Measurements from ENCODE around the gene E2F7. TPM values are rescaled to one million over a fixed set of nuclear protein-coding genes. Genes with fewer than 3 reads are reported as not detected.

The E2F7 gene
- total RNA-seq, 1 donor from 2014 or later, result 0.29 TPM

GRCh38 chr12:77049767-77050353 is 15.5 kb downstream of the E2F7 start:
- Histone ChIP-seq H3K36me3 (no peaks in the 10 kb centered on the region), H3K9me3 (no peaks in the 10 kb centered on the region), H3K27me3 (no peaks in the 10 kb centered on the region), H3K4me1 (no peaks in the 10 kb centered on the region), H3K4me3 (no peak overlapping the region), H3K27ac (no peak overlapping the region)
- TF ChIP-seq CTCF (IDR thresholded peaks at IDR 0.05), result peak; percentile 83
- ATAC-seq, result peak; percentile 87
- intact Hi-C loops (cut with DNase I), result no loop called here
- DNase-seq, result no peak

- TF ChIP-seq CTCF (IDR thresholded peaks at IDR 0.05), result no peak
- Histone ChIP-seq H3K9me3 (no peaks in the 10 kb centered on the region), H3K4me1 (no peaks in the 10 kb centered on the region), H3K4me3 (no peak overlapping the region), H3K27ac (no peak overlapping the region), H3K36me3 (no peaks in the 10 kb centered on the region), H3K27me3 (no peaks in the 10 kb centered on the region)
- intact Hi-C loops (cut with DNase I), result no loop called here
- no peak for DNase-seq
- ATAC-seq, result no peak
These were observed 17.8 kb downstream of the E2F7 start for GRCh38 chr12:77047341-77048109.

DNA sequence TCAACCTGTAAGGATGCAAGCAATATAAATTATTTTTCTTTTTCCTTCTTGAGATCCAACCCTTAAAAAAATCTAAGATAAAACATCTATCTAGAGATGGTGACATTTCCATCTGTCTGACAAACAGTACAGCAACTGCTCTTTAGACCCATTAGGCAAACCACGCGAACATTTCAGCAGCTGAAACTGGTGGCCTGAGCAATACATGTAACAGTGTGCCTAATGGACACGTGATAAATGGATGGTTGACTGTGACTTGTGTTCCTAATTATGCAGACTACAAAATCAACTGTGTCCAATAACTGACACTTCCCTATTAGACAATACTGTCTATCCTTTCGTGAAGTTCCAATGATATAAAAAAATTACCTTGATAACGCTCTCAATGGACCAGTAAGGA is 18.9 kb downstream of the E2F7 start:
- H3K9me3 ChIP-seq, result no peaks in the 10 kb centered on the region
- no peaks in the 10 kb centered on the region for H3K36me3 ChIP-seq
- no peak for ATAC-seq
- intact Hi-C loops (cut with DNase I), result no loop called here
- H3K27me3 ChIP-seq, result no peaks in the 10 kb centered on the region
- no peak overlapping the region for H3K4me3 ChIP-seq
- no peak overlapping the region for H3K27ac ChIP-seq
- TF ChIP-seq CTCF (IDR thresholded peaks at IDR 0.05), result no peak
- no peaks in the 10 kb centered on the region for H3K4me1 ChIP-seq
- DNase-seq, result no peak

DNA sequence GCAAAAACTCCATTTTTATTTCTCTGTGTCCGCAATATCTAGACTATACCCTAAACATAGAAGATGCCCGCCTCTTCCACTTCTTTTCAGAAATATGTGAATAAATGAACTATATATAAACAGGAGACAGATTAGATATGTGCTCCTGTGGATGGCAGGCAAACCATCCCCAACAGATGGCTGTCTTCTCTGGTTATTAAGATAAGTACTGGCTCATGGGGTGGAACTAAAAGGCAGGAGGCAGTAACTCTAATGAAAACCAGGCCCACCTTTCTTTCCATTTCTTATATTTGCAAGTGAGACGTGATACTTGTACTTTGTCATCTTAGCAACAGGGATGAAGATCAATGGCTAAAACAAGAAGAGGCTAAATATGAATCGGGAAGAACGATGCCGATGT is 20.2 kb downstream of the E2F7 start:
- no peak for TF ChIP-seq CTCF (IDR thresholded peaks at IDR 0.05)
- no peak for DNase-seq
- H3K4me3 ChIP-seq, result no peak overlapping the region
- H3K36me3 ChIP-seq, result no peaks in the 10 kb centered on the region
- no peaks in the 10 kb centered on the region for H3K9me3 ChIP-seq
- no peaks in the 10 kb centered on the region for H3K27me3 ChIP-seq
- no peaks in the 10 kb centered on the region for H3K4me1 ChIP-seq
- no peak for ATAC-seq
- no peak overlapping the region for H3K27ac ChIP-seq
- intact Hi-C loops (cut with DNase I), result no loop called here

DNA sequence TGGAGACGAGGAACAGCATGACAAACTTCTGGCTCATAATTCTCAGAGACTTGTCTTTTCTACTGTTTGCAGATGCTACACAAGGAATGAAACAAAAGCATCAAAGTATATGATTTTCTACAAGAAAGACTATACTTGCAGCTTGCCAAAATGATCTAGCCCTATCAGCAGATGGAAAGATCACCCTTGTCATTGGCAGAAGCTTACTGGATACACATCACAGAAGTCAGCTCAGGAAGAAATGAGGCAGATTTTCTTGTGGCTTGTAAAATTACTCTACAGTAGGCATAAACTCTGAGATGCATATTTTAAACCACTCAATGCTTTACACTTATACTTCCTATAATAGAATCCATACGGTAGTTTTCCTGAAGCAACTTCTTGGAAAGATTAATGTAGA is 20.6 kb downstream of the E2F7 start:
- H3K27ac ChIP-seq, result no peak overlapping the region
- no peaks in the 10 kb centered on the region for H3K36me3 ChIP-seq
- no peak overlapping the region for H3K4me3 ChIP-seq
- ATAC-seq, result no peak
- no peaks in the 10 kb centered on the region for H3K27me3 ChIP-seq
- intact Hi-C loops (cut with DNase I), result no loop called here
- H3K4me1 ChIP-seq, result no peaks in the 10 kb centered on the region
- DNase-seq, result no peak
- no peak for TF ChIP-seq CTCF (IDR thresholded peaks at IDR 0.05)
- no peaks in the 10 kb centered on the region for H3K9me3 ChIP-seq

All from upper lobe of right lung (tissue), 1 donor.